Cardiac muscle cell (in vitro differentiated cells and primary cell): ENCODE data around the gene GRID1. TPM values are rescaled to one million over a fixed set of nuclear protein-coding genes. Genes with fewer than 3 reads are reported as not detected.
A peak's percentile ranks its signal among the peaks of the same experiment; 100 is the strongest.
"Not testable (repeated sequence)": the region's sequence is repeated elsewhere in the genome, so short reads cannot be mapped to it uniquely, and the experiment has no call there.

Source experiments
- DNase-seq, 2 donors: peaks; one replicate each; pipeline versions ENCODE4 v3.0.0 to v3.0.0-alpha.2; 2010 to 2017; ENCODE audit warnings: low read depth in 1 of 2, low spot score in 1 of 2
- H3K27ac ChIP-seq: fragments of 200-600 bp; sonication (generic); 2 replicates; pipeline ENCODE4 v1.5.1; 2016
- H3K27me3 ChIP-seq: fragments of 200-600 bp; sonication (generic); 2 replicates; pipeline ENCODE4 v1.6.0; 2016; ENCODE audit warnings: control low read depth
- H3K36me3 ChIP-seq: fragments of 200-600 bp; sonication (generic); 2 replicates; pipeline ENCODE4 v1.5.1; 2016; ENCODE audit warnings: control low read depth
- H3K4me1 ChIP-seq: fragments of 200-600 bp; sonication (generic); 2 replicates; pipeline ENCODE4 v1.8.1; 2017; ENCODE audit warnings: low read depth, mild to moderate bottlenecking, mixed run types
- H3K4me3 ChIP-seq: fragments of 200-600 bp; sonication (generic); 2 replicates; pipeline ENCODE4 v1.5.1; 2016; ENCODE audit warnings: mild to moderate bottlenecking
- H3K9me3 ChIP-seq: fragments of 200-600 bp; sonication (generic); 2 replicates; pipeline ENCODE4 v1.5.1; 2017; ENCODE audit warnings: low read depth, mild to moderate bottlenecking, control low read depth
- polyA plus RNA-seq: library from polyadenylated mRNA; unstranded; fragments of >200 nt; fragmentation: Nextera tagmentation; extraction: Ambion mirVana; gene quantifications from 2 replicates; pipeline ENCODE4 v1.2.1, GENCODE V29; 2016
- total RNA-seq: library from RNA; depleted of rRNA; stranded (reverse); fragments of >200 nt; gene quantifications from 2 replicates; pipeline ENCODE4 v1.2.3, GENCODE V29; 2016
- TF ChIP-seq, protein P1 (sequence below): IDR thresholded peaks from 2 replicates; pipeline ENCODE4 v1.5.1; 2012; ENCODE audit warnings: low read depth, mild to moderate bottlenecking, low read length

The GRID1 gene
- total and polyA plus RNA-seq, 2 experiments from 2014 or later = 1.5 to 1.6 TPM

DNA sequence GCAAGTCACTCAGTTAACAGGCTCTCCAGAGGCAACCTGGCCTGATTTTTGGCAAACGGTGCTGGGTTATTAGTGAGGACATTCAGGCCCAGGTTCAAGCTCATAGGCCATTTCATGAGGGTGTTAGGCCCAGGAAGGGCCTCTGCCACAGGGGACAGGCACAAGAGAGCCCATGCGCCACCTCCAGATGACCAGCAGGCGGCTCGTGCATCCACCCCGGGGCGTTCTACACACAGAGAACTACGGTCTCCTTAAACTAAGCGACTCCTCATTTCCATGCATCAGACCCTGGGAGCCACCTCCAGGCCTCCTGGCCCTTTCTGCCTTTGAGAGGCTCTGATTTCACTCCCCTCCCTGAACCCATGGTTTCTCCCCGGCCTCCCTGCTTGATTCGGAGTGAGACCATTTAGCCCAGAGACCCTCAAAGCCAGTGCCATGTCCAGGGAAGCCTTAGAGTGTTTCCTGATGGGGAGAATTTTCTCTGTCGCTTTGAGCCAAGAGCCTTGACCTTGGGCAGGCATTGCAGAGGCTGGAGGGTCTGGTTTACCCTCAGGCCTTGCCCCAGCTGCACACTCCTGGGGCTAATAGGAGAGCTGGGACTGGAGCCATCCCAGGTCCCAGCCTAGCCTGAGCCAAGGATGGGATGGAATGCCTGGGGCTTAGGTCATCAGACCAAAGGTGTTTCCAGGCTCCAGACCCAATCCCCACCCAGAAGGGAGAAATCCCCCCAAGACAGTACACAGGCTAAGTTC, 188.0 kb downstream of the GRID1 start:
- H3K27ac ChIP-seq = no peak overlapping the region
- no peak overlapping the region for H3K4me3 ChIP-seq
- TF ChIP-seq, protein P1, sequence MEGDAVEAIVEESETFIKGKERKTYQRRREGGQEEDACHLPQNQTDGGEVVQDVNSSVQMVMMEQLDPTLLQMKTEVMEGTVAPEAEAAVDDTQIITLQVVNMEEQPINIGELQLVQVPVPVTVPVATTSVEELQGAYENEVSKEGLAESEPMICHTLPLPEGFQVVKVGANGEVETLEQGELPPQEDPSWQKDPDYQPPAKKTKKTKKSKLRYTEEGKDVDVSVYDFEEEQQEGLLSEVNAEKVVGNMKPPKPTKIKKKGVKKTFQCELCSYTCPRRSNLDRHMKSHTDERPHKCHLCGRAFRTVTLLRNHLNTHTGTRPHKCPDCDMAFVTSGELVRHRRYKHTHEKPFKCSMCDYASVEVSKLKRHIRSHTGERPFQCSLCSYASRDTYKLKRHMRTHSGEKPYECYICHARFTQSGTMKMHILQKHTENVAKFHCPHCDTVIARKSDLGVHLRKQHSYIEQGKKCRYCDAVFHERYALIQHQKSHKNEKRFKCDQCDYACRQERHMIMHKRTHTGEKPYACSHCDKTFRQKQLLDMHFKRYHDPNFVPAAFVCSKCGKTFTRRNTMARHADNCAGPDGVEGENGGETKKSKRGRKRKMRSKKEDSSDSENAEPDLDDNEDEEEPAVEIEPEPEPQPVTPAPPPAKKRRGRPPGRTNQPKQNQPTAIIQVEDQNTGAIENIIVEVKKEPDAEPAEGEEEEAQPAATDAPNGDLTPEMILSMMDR = peak; percentile 32
- H3K9me3 ChIP-seq = no peaks in the 10 kb centered on the region
- H3K27me3 ChIP-seq = no peaks in the 10 kb centered on the region
- H3K4me1 ChIP-seq = no peaks in the 10 kb centered on the region
- no peaks in the 10 kb centered on the region for H3K36me3 ChIP-seq
- peak; percentile 10 to 68 for DNase-seq

DNA sequence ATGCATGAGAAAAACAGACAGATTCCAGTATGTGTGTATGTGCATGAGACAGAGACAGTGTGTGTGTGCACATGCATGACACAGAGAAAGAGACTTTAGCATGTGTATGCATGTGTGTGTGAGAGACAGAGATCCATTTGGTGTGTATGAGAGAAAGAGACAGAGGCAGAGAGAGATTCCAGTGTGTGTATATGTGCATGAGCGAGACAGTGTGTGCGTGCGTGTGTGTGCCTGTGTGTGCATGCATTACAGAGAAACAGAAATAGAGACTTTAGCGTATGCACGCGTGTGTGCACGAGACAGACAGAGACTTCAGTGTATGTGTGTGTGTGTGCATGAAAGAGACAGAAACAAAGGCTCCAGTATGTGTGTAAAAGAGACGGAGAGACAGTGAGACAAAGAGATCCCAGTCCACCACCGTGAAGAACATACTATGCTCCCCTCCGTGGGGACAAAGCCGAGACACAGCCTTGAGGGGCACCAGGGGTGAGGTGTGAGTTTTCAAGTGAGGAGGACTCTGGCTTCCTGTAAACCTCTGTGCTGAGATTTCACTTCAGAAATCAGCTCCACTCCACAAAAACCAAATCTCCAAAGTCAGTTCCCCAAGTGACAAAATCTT, 188.9 kb downstream of the GRID1 start:
- DNase-seq = no peak
- no peak overlapping the region for H3K4me3 ChIP-seq
- no peaks in the 10 kb centered on the region for H3K36me3 ChIP-seq
- H3K4me1 ChIP-seq = no peaks in the 10 kb centered on the region
- no peaks in the 10 kb centered on the region for H3K9me3 ChIP-seq
- H3K27me3 ChIP-seq = no peaks in the 10 kb centered on the region
- TF ChIP-seq, protein P1 = no peak
- H3K27ac ChIP-seq = no peak overlapping the region

DNA sequence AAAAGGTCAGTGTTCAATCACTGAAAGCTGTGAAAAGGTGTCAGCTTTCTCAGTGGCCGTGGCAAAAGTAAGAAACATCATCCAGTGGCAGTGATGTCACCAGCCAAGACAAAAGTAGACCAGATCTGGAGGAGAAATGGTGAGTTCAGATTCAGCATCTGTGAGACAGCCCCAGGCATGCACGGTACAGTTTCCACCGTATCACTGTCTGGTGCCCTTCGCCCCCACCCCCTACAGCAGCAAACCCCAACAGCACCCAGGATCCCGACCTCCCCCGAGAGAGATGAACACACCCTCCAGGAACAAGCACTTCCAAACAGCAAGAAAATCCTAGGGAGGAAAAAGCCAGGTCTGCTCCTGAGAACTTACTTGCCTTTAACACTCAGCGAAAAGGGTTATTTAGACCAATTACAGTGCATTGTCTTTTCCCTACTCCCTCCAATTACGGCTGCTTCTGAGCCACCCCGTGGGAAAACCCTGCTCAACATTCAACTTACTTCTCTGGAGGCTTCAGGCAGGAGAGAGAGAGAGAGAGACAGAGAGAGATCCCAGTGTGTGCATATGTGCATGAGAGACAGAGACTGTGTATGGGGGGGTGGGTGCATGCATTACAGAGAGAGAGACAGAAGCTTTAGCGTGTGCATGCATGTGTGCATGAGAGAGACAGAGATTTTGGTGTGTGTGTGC, 189.6 kb downstream of the GRID1 start:
- Histone ChIP-seq H3K36me3 (no peaks in the 10 kb centered on the region), H3K27ac (no peak overlapping the region), H3K4me1 (no peaks in the 10 kb centered on the region), H3K27me3 (no peaks in the 10 kb centered on the region), H3K9me3 (no peaks in the 10 kb centered on the region), H3K4me3 (no peak overlapping the region)
- no peak for DNase-seq
- TF ChIP-seq, protein P1 = no peak

DNA sequence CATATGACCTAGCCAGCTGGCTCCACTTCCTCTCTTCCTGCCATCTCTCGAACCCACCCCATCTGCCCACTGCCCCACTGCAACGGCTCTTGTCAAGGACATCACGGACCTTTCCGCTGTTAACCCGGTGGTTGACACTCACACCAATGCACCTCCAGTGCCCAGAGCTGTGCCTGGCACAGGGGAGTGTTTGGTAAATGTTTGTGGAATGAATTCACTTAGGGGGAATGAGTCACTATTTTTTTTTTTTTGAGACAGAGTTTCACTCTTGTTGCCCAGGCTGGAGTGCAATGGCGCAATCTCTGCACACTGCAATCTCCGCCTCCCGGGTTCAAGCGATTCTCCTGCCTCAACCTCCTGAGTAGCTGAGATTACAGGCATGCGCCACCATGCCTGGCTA, 191.1 kb downstream of the GRID1 start:
- H3K36me3 ChIP-seq, DNase-seq, H3K4me1 ChIP-seq, H3K9me3 ChIP-seq, H3K27ac ChIP-seq, H3K27me3 ChIP-seq, H3K4me3 ChIP-seq: not testable (repeated sequence)

DNA sequence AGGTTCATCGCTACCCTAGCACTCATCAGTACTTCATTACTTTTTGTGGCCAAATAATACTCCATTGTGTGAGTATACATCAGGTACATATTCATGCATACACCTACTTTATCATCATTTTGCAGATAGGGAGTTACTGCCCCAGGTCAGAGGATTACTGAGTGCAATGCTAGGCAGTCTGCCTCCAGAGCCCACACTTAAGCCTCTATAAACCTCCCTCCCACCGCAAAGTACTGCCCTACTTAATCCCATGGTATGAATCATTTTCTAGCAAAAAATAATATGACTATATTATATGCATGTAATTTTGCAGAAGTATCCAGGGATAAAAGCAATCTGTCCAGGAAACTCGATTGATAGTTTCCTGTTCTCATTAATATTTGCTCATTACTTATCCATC, 194.3 kb downstream of the GRID1 start:
- H3K9me3 ChIP-seq = no peaks in the 10 kb centered on the region
- H3K4me3 ChIP-seq = no peak overlapping the region
- DNase-seq = no peak
- no peak overlapping the region for H3K27ac ChIP-seq
- H3K36me3 ChIP-seq = no peaks in the 10 kb centered on the region
- TF ChIP-seq, protein P1 = no peak
- no peaks in the 10 kb centered on the region for H3K27me3 ChIP-seq
- H3K4me1 ChIP-seq = no peaks in the 10 kb centered on the region
